ENCODE data around the gene CHST3.

CHST3 gene

DNA sequence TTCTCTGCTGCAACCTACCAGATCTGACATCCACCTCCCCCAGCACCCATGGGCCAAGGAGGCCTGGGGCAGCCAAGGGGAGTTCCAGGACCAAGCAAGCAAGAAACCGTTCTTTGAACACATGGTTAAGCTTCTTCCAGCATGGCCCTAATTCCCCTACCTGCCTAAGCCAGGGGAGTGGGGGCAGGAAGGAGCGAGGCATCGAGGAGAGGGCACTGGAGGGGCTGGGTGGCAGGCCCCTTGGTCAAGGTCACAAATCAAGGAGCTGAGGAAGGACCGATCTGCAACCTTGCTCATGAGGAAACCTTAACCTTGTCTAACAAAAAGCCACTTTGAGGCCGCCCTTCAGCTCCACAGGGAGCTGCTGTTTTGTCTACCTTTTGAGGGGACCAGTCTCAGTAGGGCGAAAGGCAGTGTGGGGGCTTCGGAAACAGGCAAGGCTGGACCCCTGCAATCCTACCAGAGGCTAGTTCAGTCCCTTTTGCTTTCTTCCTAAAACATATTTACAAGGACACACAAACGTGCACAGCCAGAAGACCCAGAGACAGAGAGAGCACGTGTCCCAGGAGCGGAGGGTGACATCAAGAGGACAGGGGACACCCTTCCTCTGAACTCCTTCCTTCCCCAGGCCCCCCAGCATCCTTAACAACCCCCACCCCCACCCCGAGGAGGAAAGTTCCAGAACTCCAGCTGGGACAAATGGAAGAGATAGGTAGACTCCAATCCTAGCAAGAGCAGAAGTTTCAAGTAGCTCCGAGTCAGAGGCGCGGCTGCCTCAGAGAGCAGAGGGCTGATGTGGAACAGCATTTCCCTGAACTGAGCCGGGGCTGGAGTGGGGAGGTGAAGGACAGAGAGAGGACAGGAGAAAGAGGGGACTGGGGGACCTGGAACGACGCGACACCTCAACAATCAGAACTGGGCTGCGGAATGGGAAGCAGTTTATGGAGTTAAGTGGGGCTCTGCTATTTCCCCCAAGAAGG is 95.9 kb downstream of the CHST3 start:
- TF ChIP-seq, protein P1, sequence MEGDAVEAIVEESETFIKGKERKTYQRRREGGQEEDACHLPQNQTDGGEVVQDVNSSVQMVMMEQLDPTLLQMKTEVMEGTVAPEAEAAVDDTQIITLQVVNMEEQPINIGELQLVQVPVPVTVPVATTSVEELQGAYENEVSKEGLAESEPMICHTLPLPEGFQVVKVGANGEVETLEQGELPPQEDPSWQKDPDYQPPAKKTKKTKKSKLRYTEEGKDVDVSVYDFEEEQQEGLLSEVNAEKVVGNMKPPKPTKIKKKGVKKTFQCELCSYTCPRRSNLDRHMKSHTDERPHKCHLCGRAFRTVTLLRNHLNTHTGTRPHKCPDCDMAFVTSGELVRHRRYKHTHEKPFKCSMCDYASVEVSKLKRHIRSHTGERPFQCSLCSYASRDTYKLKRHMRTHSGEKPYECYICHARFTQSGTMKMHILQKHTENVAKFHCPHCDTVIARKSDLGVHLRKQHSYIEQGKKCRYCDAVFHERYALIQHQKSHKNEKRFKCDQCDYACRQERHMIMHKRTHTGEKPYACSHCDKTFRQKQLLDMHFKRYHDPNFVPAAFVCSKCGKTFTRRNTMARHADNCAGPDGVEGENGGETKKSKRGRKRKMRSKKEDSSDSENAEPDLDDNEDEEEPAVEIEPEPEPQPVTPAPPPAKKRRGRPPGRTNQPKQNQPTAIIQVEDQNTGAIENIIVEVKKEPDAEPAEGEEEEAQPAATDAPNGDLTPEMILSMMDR (IDR thresholded peaks at IDR 0.05) = no peak
- H3K27ac ChIP-seq = no peak overlapping the region
- no peaks in the 10 kb centered on the region for H3K9me3 ChIP-seq
- H3K36me3 ChIP-seq = no peaks in the 10 kb centered on the region
- no peaks in the 10 kb centered on the region for H3K27me3 ChIP-seq
- H3K4me1 ChIP-seq (ENCODE audit: control insufficient read depth in 1 of 2, insufficient read depth in 1 of 2, low read depth in 1 of 2, low read length in 1 of 2) = no peaks in the 10 kb centered on the region
- no peak overlapping the region for H3K4me3 ChIP-seq (ENCODE audit: low read depth in 1 of 2, low read length in 1 of 2)

- Histone ChIP-seq H3K4me3 (ENCODE audit: low read depth in 1 of 2, low read length in 1 of 2) (no peak overlapping the region), H3K27me3 (no peaks in the 10 kb centered on the region)
- TF ChIP-seq, protein P1 (IDR thresholded peaks at IDR 0.05) = no peak
Observed at GRCh38 chr10:72061491-72061890, 97.3 kb downstream of the CHST3 start.

DNA sequence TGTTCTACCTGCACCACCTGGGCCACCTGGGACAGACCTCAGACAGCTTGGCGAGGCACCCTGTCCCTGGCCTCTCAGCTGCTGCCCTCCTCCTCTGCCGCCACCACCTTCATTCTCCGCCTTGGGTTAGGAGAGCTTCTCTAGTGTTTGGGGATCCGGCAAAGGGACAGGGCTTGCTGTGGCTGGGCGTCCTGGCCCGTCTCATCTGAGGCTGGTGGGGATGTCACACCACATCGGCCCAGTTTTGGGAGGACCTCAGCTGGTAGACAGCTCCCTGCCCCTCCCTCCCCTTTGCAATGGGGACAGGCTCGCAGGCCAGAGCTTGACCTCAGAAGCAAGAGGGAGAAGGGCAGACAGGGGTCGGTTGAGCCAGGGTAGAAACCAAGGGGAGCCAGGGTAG is 97.7 kb downstream of the CHST3 start:
- Histone ChIP-seq H3K27me3 (no peaks in the 10 kb centered on the region), H3K36me3 (no peaks in the 10 kb centered on the region), H3K4me3 (ENCODE audit: low read depth in 1 of 2, low read length in 1 of 2) (no peak overlapping the region), H3K27ac (no peak overlapping the region), H3K4me1 (ENCODE audit: control insufficient read depth in 1 of 2, insufficient read depth in 1 of 2, low read depth in 1 of 2, low read length in 1 of 2) (no peaks in the 10 kb centered on the region), H3K9me3 (no peaks in the 10 kb centered on the region)
- TF ChIP-seq, protein P1 (IDR thresholded peaks at IDR 0.05) = no peak

More at GRCh38 chr10:72061491-72061890, 97.3 kb downstream of the CHST3 start:
- Histone ChIP-seq H3K9me3 (no peaks in the 10 kb centered on the region), H3K27ac (no peak overlapping the region), H3K4me1 (ENCODE audit: control insufficient read depth in 1 of 2, insufficient read depth in 1 of 2, low read depth in 1 of 2, low read length in 1 of 2) (no peaks in the 10 kb centered on the region), H3K36me3 (no peaks in the 10 kb centered on the region)

GRCh38 chr10:72062382-72062781 is 98.2 kb downstream of the CHST3 start:
- no peaks in the 10 kb centered on the region for H3K4me1 ChIP-seq (ENCODE audit: control insufficient read depth in 1 of 2, insufficient read depth in 1 of 2, low read depth in 1 of 2, low read length in 1 of 2)
- H3K4me3 ChIP-seq (ENCODE audit: low read depth in 1 of 2, low read length in 1 of 2) = no peak overlapping the region
- TF ChIP-seq, protein P1 (IDR thresholded peaks at IDR 0.05) = no peak
- no peaks in the 10 kb centered on the region for H3K9me3 ChIP-seq
- H3K36me3 ChIP-seq = no peaks in the 10 kb centered on the region
- H3K27ac ChIP-seq = no peak overlapping the region
- no peaks in the 10 kb centered on the region for H3K27me3 ChIP-seq

All from neutrophil (primary cell).